Natural killer cell (primary cell): ENCODE measurements around the gene NRARP. TPM values are rescaled to one million over a fixed set of nuclear protein-coding genes. Genes with fewer than 3 reads are reported as not detected.
A peak's percentile ranks its signal among the peaks of the same experiment; 100 is the strongest.

Source experiments
- ATAC-seq, 3 donors: fragments of 150-1000 bp in 2 of 3; fragments of 200-7000 bp in 1 of 3; cut with Tn5 transposase; 1 replicate in 1 of 3; 2 replicates in 2 of 3; pipeline ENCODE4 v1.10.0; 2021; ENCODE audit warnings: mild to moderate bottlenecking in 2 of 3, moderate library complexity in 2 of 3
- DNase-seq, 2 donors: peaks; one replicate each; pipeline versions ENCODE4 v3.0.0 to v3.0.0-alpha.2; 2013 to 2021; ENCODE audit warnings: mixed read lengths in 1 of 2
- H3K27ac ChIP-seq: one replicate; pipeline ENCODE4 v1.5.1; 2013; ENCODE audit warnings: mild to moderate bottlenecking, low read length
- H3K27me3 ChIP-seq: one replicate; pipeline ENCODE4 v1.6.1; 2013; ENCODE audit warnings: low read length; ENCODE audit not compliant: control insufficient read depth, insufficient read depth
- H3K36me3 ChIP-seq: one replicate; pipeline ENCODE4 v1.6.1; 2013; ENCODE audit warnings: low read length; ENCODE audit not compliant: control insufficient read depth, insufficient read depth
- H3K4me1 ChIP-seq: one replicate; pipeline ENCODE4 v1.6.1; 2013; ENCODE audit warnings: low read length; ENCODE audit not compliant: control insufficient read depth, insufficient read depth
- H3K4me3 ChIP-seq: one replicate; pipeline ENCODE4 v1.5.1; 2013; ENCODE audit warnings: low read length
- H3K9me3 ChIP-seq: one replicate; pipeline ENCODE4 v1.6.1; 2013; ENCODE audit warnings: low read length; ENCODE audit not compliant: control insufficient read depth, insufficient read depth
- H3K27ac Mint-ChIP-seq, 2 donors: one replicate each; pipeline ENCODE4 v1.8.0; 2022; ENCODE audit warnings: mild to moderate bottlenecking in 2 of 2, mixed read lengths in 2 of 2, moderate library complexity in 1 of 2
- H3K27me3 Mint-ChIP-seq, 2 donors: one replicate each; pipeline ENCODE4 v1.8.0; 2022; ENCODE audit warnings: low read depth in 2 of 2, mixed read lengths in 2 of 2
- H3K36me3 Mint-ChIP-seq: one replicate; pipeline ENCODE4 v1.8.0; 2022; ENCODE audit warnings: mixed read lengths
- H3K4me1 Mint-ChIP-seq, 2 donors: one replicate each; pipeline ENCODE4 v1.8.0; 2022; ENCODE audit warnings: mixed read lengths in 2 of 2
- H3K4me3 Mint-ChIP-seq: one replicate; pipeline ENCODE4 v1.8.0; 2022; ENCODE audit warnings: mild to moderate bottlenecking, moderate library complexity, mixed read lengths
- H3K9me3 Mint-ChIP-seq, 2 donors: one replicate each; pipeline ENCODE4 v1.8.0; 2022; ENCODE audit warnings: mixed read lengths in 2 of 2
- CTCF ChIP-seq: fragments of 200-600 bp; IDR thresholded peaks from one replicate; pipeline ENCODE4 v1.8.0; 2022; ENCODE audit warnings: antibody characterized with exemption
- WGBS: methylation state at CpG from one replicate; pipeline ENCODE4 v1.1.7; 2013; ENCODE audit warnings: missing lambda C conversion rate; ENCODE audit not compliant: insufficient coverage; 5-methylcytosine and 5-hydroxymethylcytosine counted together
- intact Hi-C: fragments of 100-400 bp; cut with micrococcal nuclease; formaldehyde crosslinking; loops from one replicate; pipeline ENCODE4 v1.14.2; 2022
- total RNA-seq, 4 donors: library from RNA; stranded (reverse); fragments of 120-200 nt in 1 of 4; gene quantifications; one replicate each; pipeline versions ENCODE4 v1.2.3 to v1.2.4, GENCODE V29; 2013 to 2022

Gene NRARP
- total RNA-seq, 3 donors from 2014 or later (not counting 1 experiment from before 2014, with no cell fraction given) = 0.88 to 2.3 (median 1.2) TPM

GRCh38 chr9:137297966-137298365, 4.1 kb downstream of the NRARP start:
- intact Hi-C loops = loop anchor here (10.0 kb wide), 1 partner anchor 227 kb away; no protein-coding TSS in a partner anchor
- H3K4me3 Mint-ChIP-seq = no peak overlapping the region
- H3K27me3 ChIP-seq = peaks cover 39% of the 10 kb centered on the region

GRCh38 chr9:137296670-137297664, 5.1 kb downstream of the NRARP start:
- H3K36me3 Mint-ChIP-seq = no peaks in the 10 kb centered on the region
- no peaks in the 10 kb centered on the region for H3K9me3 Mint-ChIP-seq
- Histone ChIP-seq H3K27ac (no peak overlapping the region), H3K4me3 (no peak overlapping the region), H3K4me1 (peaks cover 30% of the 10 kb centered on the region), H3K9me3 (no peaks in the 10 kb centered on the region), H3K27me3 (peaks cover 39% of the 10 kb centered on the region), H3K36me3 (no peaks in the 10 kb centered on the region)
- peak overlapping the region; percentile 78 for H3K4me3 Mint-ChIP-seq
- H3K4me1 Mint-ChIP-seq = peaks cover 0 to 20% of the 10 kb centered on the region in 2 donors
- ATAC-seq = no peak
- no peak overlapping the region for H3K27ac Mint-ChIP-seq
- 64% methylated on average over 24 of the region's 24 CpGs for WGBS
- intact Hi-C loops = loop anchor here (10.0 kb wide), 1 partner anchor 228 kb away; no protein-coding TSS in a partner anchor
- no peak for DNase-seq
- TF ChIP-seq CTCF = no peak
- H3K27me3 Mint-ChIP-seq = peaks cover 9 to 17% of the 10 kb centered on the region in 2 donors

More at GRCh38 chr9:137297966-137298365, 4.1 kb downstream of the NRARP start:
- WGBS = 86% methylated on average over 7 of the region's 7 CpGs
- Mint-ChIP-seq H3K9me3 (no peaks in the 10 kb centered on the region), H3K27me3 (peaks cover 9 to 17% of the 10 kb centered on the region in 2 donors), H3K4me1 (peaks cover 0 to 20% of the 10 kb centered on the region in 2 donors), H3K27ac (no peak overlapping the region), H3K36me3 (no peaks in the 10 kb centered on the region)
- ATAC-seq = no peak
- Histone ChIP-seq H3K4me3 (no peak overlapping the region), H3K36me3 (no peaks in the 10 kb centered on the region), H3K4me1 (peaks cover 33% of the 10 kb centered on the region), H3K27ac (no peak overlapping the region), H3K9me3 (no peaks in the 10 kb centered on the region)
- no peak for DNase-seq
- no peak for TF ChIP-seq CTCF

GRCh38 chr9:137295849-137296669, 6.0 kb downstream of the NRARP start:
- no peaks in the 10 kb centered on the region for H3K9me3 ChIP-seq
- Mint-ChIP-seq H3K36me3 (no peaks in the 10 kb centered on the region), H3K4me1 (peaks cover 0 to 20% of the 10 kb centered on the region in 2 donors), H3K4me3 (peak overlapping the region; percentile 78), H3K27ac (no peak overlapping the region), H3K27me3 (peaks cover 9 to 17% of the 10 kb centered on the region in 2 donors), H3K9me3 (no peaks in the 10 kb centered on the region)
- H3K36me3 ChIP-seq = no peaks in the 10 kb centered on the region
- 23% methylated on average over 61 of the region's 78 CpGs for WGBS
- peak; percentile 19 to 25 (median 20) for ATAC-seq
- peaks cover 39% of the 10 kb centered on the region for H3K27me3 ChIP-seq
- H3K27ac ChIP-seq = no peak overlapping the region
- H3K4me1 ChIP-seq = peaks cover 25% of the 10 kb centered on the region
- TF ChIP-seq CTCF = no peak
- no peak for DNase-seq
- H3K4me3 ChIP-seq = no peak overlapping the region
- intact Hi-C loops = loop anchor here (2.0 to 10.0 kb wide), 2 partner anchors 111 to 229 kb away; no protein-coding TSS in a partner anchor
